ENCODE data around the gene CXCL11. TPM values are rescaled to one million over a fixed set of nuclear protein-coding genes. Genes with fewer than 3 reads are reported as not detected.

Gene CXCL11
- total RNA-seq, 1 donor from 2014 or later, result not detected

- H3K4me1 Mint-ChIP-seq, result no peaks in the 10 kb centered on the region
- no peak overlapping the region for H3K27ac Mint-ChIP-seq
- no peaks in the 10 kb centered on the region for H3K9me3 Mint-ChIP-seq
- TF ChIP-seq, protein P1, sequence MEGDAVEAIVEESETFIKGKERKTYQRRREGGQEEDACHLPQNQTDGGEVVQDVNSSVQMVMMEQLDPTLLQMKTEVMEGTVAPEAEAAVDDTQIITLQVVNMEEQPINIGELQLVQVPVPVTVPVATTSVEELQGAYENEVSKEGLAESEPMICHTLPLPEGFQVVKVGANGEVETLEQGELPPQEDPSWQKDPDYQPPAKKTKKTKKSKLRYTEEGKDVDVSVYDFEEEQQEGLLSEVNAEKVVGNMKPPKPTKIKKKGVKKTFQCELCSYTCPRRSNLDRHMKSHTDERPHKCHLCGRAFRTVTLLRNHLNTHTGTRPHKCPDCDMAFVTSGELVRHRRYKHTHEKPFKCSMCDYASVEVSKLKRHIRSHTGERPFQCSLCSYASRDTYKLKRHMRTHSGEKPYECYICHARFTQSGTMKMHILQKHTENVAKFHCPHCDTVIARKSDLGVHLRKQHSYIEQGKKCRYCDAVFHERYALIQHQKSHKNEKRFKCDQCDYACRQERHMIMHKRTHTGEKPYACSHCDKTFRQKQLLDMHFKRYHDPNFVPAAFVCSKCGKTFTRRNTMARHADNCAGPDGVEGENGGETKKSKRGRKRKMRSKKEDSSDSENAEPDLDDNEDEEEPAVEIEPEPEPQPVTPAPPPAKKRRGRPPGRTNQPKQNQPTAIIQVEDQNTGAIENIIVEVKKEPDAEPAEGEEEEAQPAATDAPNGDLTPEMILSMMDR (IDR thresholded peaks at IDR 0.05; ENCODE audit: unreplicated experiment), result no peak
- no peak overlapping the region for H3K4me3 Mint-ChIP-seq
- H3K36me3 Mint-ChIP-seq, result no peaks in the 10 kb centered on the region
- H3K27me3 Mint-ChIP-seq (ENCODE audit: low read depth), result peaks cover 7% of the 10 kb centered on the region
- DNase-seq (ENCODE audit: low spot score in 2 of 2, unreplicated experiment in 2 of 2), result no peak
Measured at GRCh38 chr4:76035141-76035540, 729 bp downstream of the CXCL11 start.

- H3K9me3 Mint-ChIP-seq, result no peaks in the 10 kb centered on the region
Measured at GRCh38 chr4:76029300-76029699, 6.6 kb downstream of the CXCL11 start.

GRCh38 chr4:76028350-76028765 is 7.5 kb downstream of the CXCL11 start:
- Mint-ChIP-seq H3K36me3 (no peaks in the 10 kb centered on the region), H3K9me3 (no peaks in the 10 kb centered on the region), H3K27me3 (ENCODE audit: low read depth) (peaks cover 19% of the 10 kb centered on the region), H3K27ac (peak overlapping the region; percentile 32), H3K4me3 (peak overlapping the region; percentile 53), H3K4me1 (peaks cover 9% of the 10 kb centered on the region)
- no peak for DNase-seq (ENCODE audit: low spot score in 2 of 2, unreplicated experiment in 2 of 2)
- TF ChIP-seq, protein P1 (IDR thresholded peaks at IDR 0.05; ENCODE audit: unreplicated experiment), result no peak

More at GRCh38 chr4:76029300-76029699, 6.6 kb downstream of the CXCL11 start:
- no peak for DNase-seq (ENCODE audit: low spot score in 2 of 2, unreplicated experiment in 2 of 2)
- TF ChIP-seq, protein P1 (IDR thresholded peaks at IDR 0.05; ENCODE audit: unreplicated experiment), result no peak
- H3K4me3 Mint-ChIP-seq, result no peak overlapping the region
- H3K4me1 Mint-ChIP-seq, result peaks cover 9% of the 10 kb centered on the region
- H3K36me3 Mint-ChIP-seq, result no peaks in the 10 kb centered on the region
- H3K27me3 Mint-ChIP-seq (ENCODE audit: low read depth), result peaks cover 19% of the 10 kb centered on the region
- no peak overlapping the region for H3K27ac Mint-ChIP-seq

DNA sequence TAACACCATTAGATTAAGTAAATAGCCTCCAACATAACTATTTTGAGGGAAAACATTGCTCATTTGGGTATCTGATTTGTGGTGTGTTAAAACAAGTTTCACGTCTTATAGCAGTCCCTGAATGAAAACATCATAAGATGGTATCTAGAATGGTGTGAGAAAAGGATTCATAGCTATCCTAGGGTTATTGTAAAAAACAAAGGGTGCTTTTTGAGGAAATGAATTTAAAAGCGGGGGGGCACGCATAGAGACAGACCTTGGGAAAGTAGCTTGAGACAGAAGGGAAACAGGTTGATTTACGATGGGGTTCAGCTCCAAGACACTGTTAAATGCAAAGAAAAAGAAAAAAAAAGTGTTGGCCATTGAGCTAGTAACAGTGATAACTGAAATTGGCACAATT is 11.8 kb downstream of the CXCL11 start:
- no peak for DNase-seq (ENCODE audit: low spot score in 2 of 2, unreplicated experiment in 2 of 2)
- peaks cover 18% of the 10 kb centered on the region for H3K4me1 Mint-ChIP-seq
- H3K4me3 Mint-ChIP-seq, result no peak overlapping the region
- H3K36me3 Mint-ChIP-seq, result no peaks in the 10 kb centered on the region
- no peak overlapping the region for H3K27ac Mint-ChIP-seq
- H3K27me3 Mint-ChIP-seq (ENCODE audit: low read depth), result peaks cover 9% of the 10 kb centered on the region
- TF ChIP-seq, protein P1 (IDR thresholded peaks at IDR 0.05; ENCODE audit: unreplicated experiment), result no peak
- no peaks in the 10 kb centered on the region for H3K9me3 Mint-ChIP-seq

DNA sequence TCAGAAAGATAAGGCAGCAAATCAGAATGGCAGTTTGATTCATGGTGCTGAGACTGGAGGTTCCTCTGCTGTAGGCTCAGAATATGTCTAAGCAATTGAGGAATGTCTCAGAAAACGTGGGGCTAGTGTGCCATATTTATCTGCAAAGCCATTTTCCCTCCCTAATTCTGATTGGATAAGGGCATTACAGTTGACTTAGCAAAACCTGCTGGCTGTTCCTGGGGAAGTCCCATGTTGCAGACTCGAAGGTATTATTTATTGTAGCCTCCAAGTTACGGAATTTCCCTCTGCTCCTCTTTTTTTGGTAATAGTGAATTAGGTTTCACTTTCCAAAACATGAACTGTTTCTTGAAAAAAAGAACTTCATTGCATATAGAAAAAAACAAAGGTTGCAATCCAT is 12.5 kb downstream of the CXCL11 start, which contains the start of gene CXCL10:
Gene CXCL10 (minus strand): TSS at position 109 of the 400 bp plus-strand sequence. CDS start 66 bp downstream, at position 43.
- Mint-ChIP-seq H3K27ac (no peak within 1 kb of the TSS), H3K9me3 (no peaks in the 10 kb centered on the region), H3K4me1 (peaks cover 14% of the 10 kb centered on the region), H3K27me3 (ENCODE audit: low read depth) (peaks cover 6% of the 10 kb centered on the region), H3K36me3 (no peaks in the 10 kb centered on the region), H3K4me3 (no peak within 1 kb of the TSS)
- TF ChIP-seq, protein P1 (IDR thresholded peaks at IDR 0.05; ENCODE audit: unreplicated experiment), result no peak
- no peak for DNase-seq (ENCODE audit: low spot score in 2 of 2, unreplicated experiment in 2 of 2)

- no peak for DNase-seq (ENCODE audit: low spot score in 2 of 2, unreplicated experiment in 2 of 2)
- H3K4me1 Mint-ChIP-seq, result peaks cover 9% of the 10 kb centered on the region
- no peaks in the 10 kb centered on the region for H3K9me3 Mint-ChIP-seq
- H3K4me3 Mint-ChIP-seq, result no peak overlapping the region
- H3K36me3 Mint-ChIP-seq, result no peaks in the 10 kb centered on the region
- peaks cover 6% of the 10 kb centered on the region for H3K27me3 Mint-ChIP-seq (ENCODE audit: low read depth)
- H3K27ac Mint-ChIP-seq, result no peak overlapping the region
- TF ChIP-seq, protein P1 (IDR thresholded peaks at IDR 0.05; ENCODE audit: unreplicated experiment), result no peak
Measured at GRCh38 chr4:76022677-76023076, 13.2 kb downstream of the CXCL11 start.
